Stimulated activated CD8-positive, alpha-beta memory T cell treated with anti-CD3 and anti-CD28 coated beads, Interleukin-7, amount 100 ng/mL, for 24 hours (primary cell): ENCODE measurements around the gene C3orf49.

Experiments
- DNase-seq: peaks from one replicate; pipeline ENCODE4 v3.0.0-alpha.2; 2020; ENCODE audit warnings: low read depth

C3orf49 gene

GRCh38 chr3:63886858-63887257 lies 67.8 kb downstream of the C3orf49 start:
- DNase-seq, result no peak

GRCh38 chr3:63891518-63891917 lies 72.4 kb downstream of the C3orf49 start:
- no peak for DNase-seq

- no peak for DNase-seq
These were observed 73.8 kb downstream of the C3orf49 start for GRCh38 chr3:63892773-63893352.

GRCh38 chr3:63895422-63896189 lies 76.5 kb downstream of the C3orf49 start:
- DNase-seq, result no peak

- no peak for DNase-seq
These were observed 77.4 kb downstream of the C3orf49 start for GRCh38 chr3:63896332-63897030.
